ENCODE data around the gene BYSL.

The BYSL gene

DNA sequence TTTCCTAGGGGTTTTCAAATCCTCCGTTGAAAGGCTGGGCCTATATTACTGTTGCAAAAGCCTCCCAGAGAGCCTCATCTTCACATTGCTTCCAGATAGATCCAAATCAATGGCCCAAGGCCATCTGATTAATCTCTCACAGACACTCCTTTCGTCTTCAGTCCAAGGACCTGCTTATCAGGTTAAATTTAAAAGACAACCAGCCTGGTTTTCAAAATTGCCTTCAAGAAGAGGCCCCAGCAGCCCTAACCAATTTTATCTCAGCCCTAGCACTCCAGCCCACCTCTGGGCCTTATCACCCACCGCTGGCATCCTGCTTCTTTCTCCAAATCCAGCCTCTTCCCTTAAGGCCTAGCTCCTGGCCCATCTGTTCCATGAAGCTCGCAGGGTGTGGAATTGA is 35.8 kb downstream of the BYSL start:
- no peak overlapping the region for H3K4me3 ChIP-seq (ENCODE audit: low read length)
- DNase-seq (ENCODE audit: low read depth), result no peak
- TF ChIP-seq, protein P1, sequence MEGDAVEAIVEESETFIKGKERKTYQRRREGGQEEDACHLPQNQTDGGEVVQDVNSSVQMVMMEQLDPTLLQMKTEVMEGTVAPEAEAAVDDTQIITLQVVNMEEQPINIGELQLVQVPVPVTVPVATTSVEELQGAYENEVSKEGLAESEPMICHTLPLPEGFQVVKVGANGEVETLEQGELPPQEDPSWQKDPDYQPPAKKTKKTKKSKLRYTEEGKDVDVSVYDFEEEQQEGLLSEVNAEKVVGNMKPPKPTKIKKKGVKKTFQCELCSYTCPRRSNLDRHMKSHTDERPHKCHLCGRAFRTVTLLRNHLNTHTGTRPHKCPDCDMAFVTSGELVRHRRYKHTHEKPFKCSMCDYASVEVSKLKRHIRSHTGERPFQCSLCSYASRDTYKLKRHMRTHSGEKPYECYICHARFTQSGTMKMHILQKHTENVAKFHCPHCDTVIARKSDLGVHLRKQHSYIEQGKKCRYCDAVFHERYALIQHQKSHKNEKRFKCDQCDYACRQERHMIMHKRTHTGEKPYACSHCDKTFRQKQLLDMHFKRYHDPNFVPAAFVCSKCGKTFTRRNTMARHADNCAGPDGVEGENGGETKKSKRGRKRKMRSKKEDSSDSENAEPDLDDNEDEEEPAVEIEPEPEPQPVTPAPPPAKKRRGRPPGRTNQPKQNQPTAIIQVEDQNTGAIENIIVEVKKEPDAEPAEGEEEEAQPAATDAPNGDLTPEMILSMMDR (conservative IDR thresholded peaks at IDR 0.05; ENCODE audit: low read depth, low read length), result no peak

DNA sequence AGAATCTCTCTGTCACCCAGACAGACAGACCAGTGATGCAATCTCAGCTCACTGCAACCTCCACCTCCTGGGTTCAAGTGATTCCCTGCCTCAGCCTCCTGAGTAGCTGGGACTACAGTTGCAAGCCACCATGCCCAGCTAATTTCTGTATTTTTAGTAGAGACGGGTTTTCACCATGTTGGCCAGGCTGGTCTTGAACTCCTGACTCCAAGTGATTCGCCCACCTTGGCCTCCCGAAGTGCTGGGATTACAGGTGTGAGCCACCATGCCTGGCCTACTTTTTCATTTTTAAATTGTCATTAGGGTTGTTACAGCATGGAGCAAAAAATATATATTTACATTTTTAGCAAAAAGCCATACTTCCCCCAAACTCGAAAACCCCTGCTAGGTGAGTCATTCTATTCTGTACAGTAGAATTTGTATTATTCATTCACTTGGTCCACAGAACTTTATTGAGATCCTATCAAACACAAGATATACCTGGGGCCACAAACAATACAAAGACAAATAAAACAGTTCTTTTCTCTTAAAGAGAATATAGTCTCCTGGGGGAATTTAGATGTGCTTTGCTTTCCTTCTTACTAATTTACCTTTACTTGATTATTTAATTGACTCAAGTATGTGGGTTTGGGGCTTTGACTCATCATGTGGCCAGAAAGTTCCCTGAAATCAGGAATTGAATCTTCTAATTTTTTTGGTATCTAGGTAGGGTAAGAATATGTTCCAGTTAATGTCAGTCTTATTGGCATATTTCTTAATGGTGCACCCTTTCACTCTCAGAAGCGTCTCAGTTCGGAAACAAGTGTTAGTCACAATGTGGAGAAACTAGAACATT is 36.9 kb downstream of the BYSL start:
- TF ChIP-seq, protein P1 (conservative IDR thresholded peaks at IDR 0.05; ENCODE audit: low read depth, low read length), result no peak
- DNase-seq (ENCODE audit: low read depth), result no peak
- H3K4me3 ChIP-seq (ENCODE audit: low read length), result no peak overlapping the region

DNA sequence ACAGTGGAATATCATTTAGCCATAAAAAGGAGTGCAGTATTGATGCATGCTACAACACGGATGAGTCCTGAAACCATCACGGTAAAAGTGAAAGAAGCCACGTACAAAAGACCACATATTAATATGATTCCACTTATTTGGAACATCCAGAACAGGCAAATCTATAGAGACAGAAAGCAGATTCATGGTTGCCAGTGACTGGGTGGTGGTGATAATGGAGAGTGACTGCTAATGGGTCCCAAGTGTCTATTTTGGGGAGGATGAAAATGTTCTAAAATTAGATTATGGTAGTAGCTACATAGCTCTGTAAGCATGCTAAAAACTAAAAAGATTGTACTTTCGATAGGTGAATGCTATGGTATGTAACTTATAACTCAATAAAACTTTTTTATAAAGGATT is 38.7 kb downstream of the BYSL start:
- H3K4me3 ChIP-seq (ENCODE audit: low read length), result no peak overlapping the region
- TF ChIP-seq, protein P1 (conservative IDR thresholded peaks at IDR 0.05; ENCODE audit: low read depth, low read length), result no peak
- DNase-seq (ENCODE audit: low read depth), result no peak

DNA sequence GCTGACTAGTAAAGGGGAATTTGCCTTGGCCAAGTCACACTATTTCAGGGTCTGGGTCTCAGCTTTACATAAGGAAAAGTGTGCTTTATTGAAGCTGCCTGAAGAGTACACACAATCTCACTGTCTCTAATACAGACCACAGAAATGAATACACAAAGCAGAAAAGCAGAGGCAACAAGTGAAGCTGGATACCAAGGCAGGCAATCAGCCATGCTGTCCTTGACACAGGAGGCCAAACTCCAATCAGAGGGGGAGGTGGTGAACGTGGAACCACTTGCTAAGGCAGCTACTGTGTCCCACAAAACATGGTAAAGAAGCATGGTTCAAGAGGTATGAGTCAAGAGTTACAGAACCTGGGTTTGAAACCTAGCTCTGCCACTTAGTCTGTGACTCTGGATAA is 42.1 kb downstream of the BYSL start:
- H3K4me3 ChIP-seq (ENCODE audit: low read length), result no peak overlapping the region
- no peak for DNase-seq (ENCODE audit: low read depth)
- TF ChIP-seq, protein P1 (conservative IDR thresholded peaks at IDR 0.05; ENCODE audit: low read depth, low read length), result no peak

DNA sequence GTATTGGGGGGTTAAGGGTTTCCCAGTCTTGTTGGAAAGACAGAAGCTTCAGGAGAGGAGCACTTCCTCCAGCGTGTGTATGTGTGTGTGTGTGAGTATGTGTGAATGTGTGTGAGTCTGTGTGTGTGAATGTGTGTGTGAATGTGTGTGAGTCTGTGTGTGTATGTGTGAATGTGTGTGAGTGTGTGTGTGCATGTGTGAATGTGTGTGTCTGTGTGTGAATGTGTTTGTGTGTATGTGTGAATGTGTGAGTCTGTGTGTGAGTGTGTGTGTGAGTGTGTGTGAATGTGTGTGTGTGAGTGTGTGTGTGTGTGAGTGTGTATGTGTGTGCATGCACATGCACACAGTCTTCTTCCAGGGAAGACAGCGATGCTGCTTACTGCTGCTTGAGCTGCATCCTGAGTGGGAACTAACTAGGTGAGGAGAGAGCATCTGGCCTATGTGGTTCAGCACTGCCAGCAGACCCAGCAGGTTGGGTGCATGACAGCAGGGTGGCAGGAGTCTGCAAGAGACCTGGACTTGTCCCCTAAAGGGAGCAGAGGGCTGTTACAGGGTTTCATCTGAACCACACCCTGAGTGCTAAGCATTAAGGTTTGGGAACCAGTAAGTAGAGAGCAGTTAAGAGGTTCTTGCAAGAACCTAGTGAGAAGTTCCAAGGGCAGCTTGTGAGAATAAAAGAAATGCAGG is 43.0 kb downstream of the BYSL start:
- H3K4me3 ChIP-seq (ENCODE audit: low read length), result no peak overlapping the region
- TF ChIP-seq, protein P1 (conservative IDR thresholded peaks at IDR 0.05; ENCODE audit: low read depth, low read length), result no peak
- no peak for DNase-seq (ENCODE audit: low read depth)

DNA sequence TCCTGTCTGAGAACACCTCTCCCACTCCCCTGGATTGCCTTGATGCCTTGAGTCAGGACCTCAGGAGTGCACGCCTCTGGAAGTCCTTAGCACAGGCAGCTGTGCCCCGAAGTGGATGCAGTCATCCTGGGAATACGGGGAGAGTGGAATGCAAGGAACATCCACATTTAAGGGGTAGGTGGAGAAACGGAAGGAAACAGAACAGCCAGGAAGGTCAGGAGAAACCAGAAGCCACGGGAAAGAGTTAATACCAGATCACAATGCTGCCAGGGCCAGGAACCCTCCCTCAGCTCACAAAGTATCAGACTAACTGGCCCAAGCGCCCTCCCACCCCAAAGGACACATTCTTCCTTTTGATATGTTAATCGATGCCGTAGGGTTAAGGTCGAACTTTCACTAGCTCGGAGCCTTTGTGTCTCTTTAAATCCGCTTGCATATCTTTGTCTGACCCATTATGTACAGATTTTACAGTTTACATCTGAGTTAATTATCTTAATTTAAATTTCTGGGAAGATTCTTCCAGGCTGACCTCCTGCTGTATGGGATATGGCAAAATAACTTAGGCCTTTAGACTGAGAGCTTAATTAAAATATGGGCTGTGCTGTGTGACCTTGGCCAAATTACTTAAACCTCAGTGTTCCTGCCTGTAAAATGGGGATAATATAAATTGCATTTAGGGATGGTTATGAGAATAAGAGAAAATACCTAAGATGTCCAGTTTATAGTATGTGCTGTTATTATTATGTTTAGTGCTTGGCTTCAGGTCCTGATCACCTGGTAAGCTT is 44.3 kb downstream of the BYSL start:
- DNase-seq (ENCODE audit: low read depth), result no peak
- TF ChIP-seq, protein P1 (conservative IDR thresholded peaks at IDR 0.05; ENCODE audit: low read depth, low read length), result no peak
- H3K4me3 ChIP-seq (ENCODE audit: low read length), result no peak overlapping the region

Data from retinal pigment epithelial cell (primary cell).